UCSD-AML1 (cell line): ENCODE data around the gene CDH8.

ENCODE experiments used
- DNase-seq: peaks from one replicate; lab custom pipeline; 2025; ENCODE audit not compliant: unreplicated experiment; lab: John Stamatoyannopoulos, UW

CDH8 gene

DNA sequence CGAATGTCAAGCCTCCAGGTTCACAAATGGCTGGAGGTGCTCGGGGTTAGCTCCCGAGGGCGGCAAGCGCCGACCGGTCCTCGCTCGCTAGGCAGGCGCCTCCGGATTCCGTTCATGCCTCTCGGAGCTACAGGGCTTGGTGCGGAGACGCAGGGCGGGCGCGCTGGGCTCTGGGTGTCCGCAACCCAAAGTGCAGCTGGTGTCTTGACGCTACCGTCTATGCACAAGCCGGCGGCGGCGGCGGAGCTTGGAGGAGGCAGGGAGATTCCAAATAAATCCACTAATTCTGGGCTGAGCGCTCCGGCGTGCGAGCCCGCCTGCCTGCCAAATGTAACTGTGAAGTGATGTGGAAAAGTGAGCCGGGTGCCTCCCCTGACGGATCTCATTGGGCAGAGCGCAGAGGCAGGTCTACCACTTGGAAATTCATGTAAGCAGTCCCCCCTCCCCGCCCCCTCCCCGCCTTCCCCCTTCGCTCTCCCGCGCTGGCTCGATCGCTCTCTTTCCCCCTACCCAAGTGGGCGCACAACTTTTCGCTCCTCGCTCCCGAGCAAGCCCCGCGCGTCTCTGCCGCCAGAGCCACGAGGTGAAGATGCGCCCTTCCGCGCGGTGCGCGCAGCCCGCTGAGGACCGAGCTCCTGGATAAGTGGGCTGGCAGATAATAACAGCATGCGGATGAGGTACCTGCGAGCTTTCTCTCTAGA lies at the start of gene CDH8:
Gene CDH8 (minus strand): TSS at position 338 of the 701 bp plus-strand sequence. CDS start 15,035 bp downstream, outside the sequence.
- DNase-seq, result no peak

DNA sequence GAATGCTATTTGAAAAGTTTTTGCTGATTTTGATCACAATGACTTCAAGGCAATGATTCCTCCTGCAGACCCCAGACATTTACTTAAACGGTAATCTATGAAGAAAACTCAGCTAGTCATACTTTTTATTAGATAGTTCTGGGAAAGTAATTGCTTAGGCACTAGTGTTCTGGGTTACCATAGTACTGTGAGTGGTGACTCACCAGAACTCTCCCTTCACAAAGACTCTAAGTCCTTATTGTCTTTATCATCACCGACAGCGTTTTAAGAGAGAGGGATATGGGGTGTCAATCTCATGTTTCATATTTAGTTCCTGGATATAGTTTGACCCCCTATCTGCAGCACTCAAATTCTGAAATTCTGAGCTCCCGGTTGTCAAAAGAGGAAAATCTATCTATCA lies 43.0 kb upstream of the CDH8 start:
- DNase-seq, result no peak

GRCh38 chr16:62077998-62078397 lies 41.8 kb upstream of the CDH8 start:
- peak; percentile 7 for DNase-seq

GRCh38 chr16:62076886-62077285 lies 40.6 kb upstream of the CDH8 start:
- no peak for DNase-seq

GRCh38 chr16:62068747-62069146 lies 32.5 kb upstream of the CDH8 start:
- DNase-seq, result no peak

DNA sequence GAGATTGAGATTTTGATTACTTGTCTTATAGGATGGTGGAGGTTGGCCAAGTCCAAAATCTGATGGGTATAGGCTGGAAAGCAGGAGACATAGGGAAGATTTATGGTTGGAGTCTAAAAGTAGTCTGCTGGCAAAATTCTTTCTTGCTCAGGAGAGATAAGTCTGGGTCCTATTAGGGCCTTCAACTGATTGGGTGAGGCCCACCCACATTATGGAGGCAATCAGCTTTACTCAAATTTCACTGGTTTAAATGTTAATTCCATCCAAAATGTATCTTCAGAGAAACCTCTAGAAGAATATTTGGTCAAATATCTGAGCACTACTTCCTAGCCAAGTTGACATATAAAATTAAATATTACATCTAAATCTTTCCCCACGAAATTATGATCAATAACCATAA lies 31.7 kb upstream of the CDH8 start:
- DNase-seq, result no peak

- no peak for DNase-seq
Measured at GRCh38 chr16:62067182-62067581, 30.9 kb upstream of the CDH8 start.

GRCh38 chr16:62066747-62067146 lies 30.5 kb upstream of the CDH8 start:
- no peak for DNase-seq

GRCh38 chr16:62064173-62064572 lies 27.9 kb upstream of the CDH8 start:
- DNase-seq, result no peak

DNA sequence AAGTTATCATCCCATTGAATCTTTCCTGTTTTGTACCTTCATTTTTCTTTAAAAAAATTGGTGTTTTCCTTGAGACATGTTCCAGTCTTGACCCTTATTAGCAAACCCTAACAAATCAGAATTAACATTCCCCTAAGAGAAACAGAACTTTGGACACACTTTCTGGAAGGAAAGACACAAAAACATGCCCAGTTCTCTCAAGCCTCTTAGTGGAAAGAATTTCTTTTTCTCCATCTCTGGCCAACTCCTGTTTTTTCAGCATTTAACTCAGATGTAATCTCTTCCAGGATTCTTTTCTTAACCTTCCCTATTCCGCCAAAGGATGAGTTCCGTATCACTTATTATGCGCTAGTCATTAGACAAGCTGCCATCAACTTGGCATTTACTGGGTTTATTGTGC lies 23.9 kb upstream of the CDH8 start:
- DNase-seq, result no peak

- no peak for DNase-seq
Measured at GRCh38 chr16:62059527-62059926, 23.3 kb upstream of the CDH8 start.

DNA sequence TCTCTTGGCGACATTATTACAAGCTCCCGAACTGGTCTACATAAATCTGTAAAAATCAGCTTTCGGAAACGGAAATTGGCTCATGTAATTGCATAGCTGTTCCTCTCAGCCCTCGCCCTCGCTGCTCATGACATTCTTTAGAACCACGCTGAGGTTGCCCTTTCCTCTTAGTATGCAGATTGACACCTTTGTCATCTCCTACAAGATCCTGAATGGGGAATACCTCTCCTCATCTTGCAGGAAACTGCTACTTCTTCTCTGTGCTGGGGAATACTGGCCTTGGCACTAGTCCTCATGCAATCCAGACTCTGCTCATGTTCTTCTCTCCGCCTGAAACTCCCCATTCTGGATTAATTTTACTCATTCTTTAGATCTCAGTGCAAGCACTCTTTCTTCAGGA lies 22.2 kb upstream of the CDH8 start:
- no peak for DNase-seq

DNA sequence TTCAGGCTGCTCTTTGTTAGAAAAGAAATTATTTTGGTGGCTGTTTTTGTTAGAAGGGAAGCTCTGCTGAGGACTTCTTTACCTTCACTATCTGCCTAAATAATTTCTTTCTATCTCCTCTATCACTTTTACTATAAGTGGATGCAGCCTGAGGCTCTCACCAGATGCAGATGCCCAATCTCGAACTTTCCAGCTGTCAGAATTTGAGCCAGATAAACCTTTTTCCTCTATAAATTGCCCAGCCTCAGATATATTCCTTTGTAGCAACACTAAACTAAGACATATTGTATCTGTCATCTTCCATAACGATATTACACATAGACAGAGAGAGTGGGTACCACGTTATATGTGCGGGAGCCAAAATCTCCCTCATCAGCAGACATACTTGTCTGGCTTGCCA lies 15.7 kb upstream of the CDH8 start:
- DNase-seq, result no peak

DNA sequence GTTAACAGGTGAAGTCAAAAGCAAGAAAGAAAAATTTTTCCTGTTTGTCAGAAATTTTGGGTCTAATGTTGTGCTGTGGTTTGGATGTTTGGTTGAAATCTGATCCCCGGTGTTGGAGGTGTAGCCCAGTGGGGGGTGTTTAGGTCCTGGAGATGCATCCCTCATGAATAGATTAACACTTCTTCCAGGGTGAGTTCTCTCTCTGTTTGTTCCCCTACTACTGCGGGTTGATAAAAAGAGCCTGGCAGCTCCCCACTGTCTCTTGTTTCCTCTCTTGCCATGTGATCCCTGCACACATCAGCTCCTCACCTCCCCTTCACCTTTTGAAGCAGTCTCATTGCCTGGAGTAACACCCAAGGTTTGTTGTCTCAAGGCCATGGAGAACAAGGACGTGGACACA lies 14.6 kb upstream of the CDH8 start:
- DNase-seq, result no peak

DNA sequence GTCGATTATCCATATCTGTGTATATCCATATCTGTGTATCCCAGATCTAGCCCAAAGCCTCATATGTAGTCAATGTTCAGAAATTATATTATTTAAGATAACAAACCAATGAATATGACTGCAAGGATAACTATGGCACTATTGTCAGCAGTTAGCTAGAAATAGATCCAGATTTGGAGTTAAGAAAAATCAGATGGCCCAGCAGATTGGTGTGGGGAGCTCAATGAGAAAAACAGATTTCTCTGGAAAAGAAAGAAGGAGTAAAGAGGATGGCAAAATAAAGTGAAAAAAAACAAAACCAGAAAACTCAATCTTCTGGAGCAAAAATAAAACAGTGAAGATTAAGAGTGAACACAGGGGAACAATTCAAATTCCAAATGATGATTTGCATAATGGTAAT lies 10.6 kb upstream of the CDH8 start:
- DNase-seq, result no peak

GRCh38 chr16:62041401-62041800 lies 5.2 kb upstream of the CDH8 start:
- no peak for DNase-seq

- DNase-seq, result no peak
Measured at GRCh38 chr16:62038646-62039045, 2.4 kb upstream of the CDH8 start.

- DNase-seq, result no peak
Measured at GRCh38 chr16:62038225-62038624, 2.0 kb upstream of the CDH8 start.

DNA sequence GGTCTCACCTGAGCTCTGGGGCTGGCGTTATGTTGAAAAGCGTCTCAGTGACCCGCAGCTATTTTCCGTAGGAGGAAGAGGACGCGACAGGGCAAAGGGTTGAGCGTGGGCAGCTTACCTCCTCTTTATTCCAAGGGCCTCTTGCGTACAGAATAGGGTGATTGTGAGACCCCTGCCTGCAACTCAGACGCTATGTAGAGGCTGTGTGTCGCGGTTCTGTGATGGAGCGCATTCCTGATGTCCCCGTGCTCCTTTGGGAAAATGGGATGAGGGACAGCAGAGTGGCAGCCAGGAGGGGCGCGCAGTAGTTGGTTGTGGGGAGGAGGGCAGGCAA lies 531 bp upstream of the CDH8 start:
- DNase-seq, result no peak

DNA sequence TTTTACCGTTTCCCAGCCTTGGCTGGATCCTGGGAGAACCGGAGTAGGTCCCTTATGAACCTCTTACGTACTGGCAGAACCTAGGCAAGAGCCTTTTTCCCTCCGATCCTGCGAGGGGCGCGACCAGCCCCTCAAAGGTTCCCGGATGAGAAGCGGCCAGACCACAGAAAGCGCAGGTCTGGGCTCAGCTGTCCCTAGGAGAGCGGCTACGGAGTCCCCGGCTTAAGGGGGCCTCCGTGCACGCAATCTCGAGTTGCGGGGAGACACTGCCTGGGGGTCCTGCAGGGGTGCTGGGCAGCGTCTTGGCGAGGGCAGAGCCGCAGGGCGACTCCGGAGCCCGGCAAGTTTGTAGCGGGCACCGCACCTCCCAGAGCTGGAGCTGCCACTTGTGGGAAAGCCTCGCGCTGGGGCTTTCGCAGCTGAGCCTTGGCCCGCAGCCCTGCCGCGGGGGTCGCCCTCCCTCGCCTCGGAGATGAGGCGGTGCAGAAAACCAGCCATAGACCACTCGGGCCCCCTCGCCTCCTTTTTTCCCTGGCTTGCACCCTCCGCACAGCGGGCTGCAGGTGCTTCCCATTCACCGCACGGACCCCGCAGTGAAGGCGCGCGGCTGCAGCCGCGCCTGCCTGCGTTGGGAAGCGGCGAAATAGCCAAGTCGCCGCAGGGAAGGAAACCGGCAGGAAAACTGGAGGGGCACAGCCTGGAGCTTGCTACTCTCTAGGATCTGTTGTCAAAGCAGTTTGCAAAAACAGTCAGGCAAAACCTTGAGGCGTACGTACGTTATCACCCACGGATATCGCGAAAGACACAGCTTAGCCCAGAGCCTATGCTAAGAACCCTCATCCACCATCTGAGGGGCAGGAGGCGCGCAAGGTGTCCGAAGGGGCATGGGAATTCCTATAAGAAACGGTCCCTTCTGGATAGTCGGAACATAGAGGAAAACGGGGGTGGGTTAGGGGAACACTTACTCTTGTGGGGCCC lies 834 bp downstream of the CDH8 start:
- DNase-seq, result no peak

DNA sequence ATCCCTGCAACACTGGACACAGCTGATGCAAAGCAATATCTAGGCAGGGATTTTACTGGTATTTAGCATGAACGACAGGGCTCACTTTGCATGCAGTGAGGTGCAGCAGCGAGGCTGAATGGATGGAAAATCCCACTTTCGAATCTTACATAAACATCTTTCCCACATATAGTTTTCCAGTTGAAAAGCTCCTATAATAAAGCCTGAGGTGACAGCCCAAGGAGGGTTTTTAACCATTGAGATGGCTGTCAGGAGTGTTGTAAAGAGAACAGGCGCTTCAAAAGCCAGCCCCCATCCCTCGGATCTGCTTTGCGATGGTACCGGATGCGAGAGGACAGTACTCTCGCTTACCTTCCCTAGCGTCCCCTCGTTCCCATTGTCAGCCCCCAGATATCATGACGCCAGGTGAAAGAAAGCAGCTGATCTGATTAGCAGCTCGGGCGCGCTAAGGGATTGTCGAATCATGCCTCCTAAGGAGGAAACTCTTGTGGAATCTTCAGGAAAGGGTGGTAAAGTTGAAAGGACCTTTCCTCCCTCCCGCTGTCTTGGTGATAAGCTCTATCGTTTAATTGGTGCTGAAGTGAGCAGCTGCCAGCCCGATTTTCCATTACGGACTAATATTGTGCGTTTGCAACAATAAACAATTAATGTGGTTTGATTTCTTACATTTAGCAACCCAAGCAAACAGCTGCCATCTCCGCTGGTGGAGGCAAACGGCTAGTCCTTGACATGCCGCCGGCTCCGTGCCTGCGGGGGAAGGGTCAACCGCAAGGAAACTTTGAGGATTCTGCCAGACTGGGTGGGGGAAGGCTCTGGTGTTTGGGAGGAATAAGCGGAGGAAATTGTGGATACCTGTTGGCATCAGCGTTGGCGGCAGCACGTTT lies 1.8 kb downstream of the CDH8 start:
- no peak for DNase-seq
